T47D (cell line): ENCODE measurements around the gene MTG2.

ENCODE experiments used
- DNase-seq, 2 experiments: peaks; one replicate each; pipeline versions ENCODE4 v3.0.0 to v3.0.0-alpha.2; 2011 to 2012; ENCODE audit warnings: low read depth in 1 of 2, low spot score in 1 of 2
- JUND ChIP-seq: IDR thresholded peaks from 2 replicates; pipeline ENCODE4 v1.6.1; 2012; ENCODE audit warnings: low read depth
- in situ Hi-C: cut with HindIII; loops from 2 replicates; pipeline ENCODE4 v1.10.0; 2016; ENCODE audit warnings: low sequenced_read_pairs, low pct_unique_long_range_greater_than_20kb

Gene MTG2

DNA sequence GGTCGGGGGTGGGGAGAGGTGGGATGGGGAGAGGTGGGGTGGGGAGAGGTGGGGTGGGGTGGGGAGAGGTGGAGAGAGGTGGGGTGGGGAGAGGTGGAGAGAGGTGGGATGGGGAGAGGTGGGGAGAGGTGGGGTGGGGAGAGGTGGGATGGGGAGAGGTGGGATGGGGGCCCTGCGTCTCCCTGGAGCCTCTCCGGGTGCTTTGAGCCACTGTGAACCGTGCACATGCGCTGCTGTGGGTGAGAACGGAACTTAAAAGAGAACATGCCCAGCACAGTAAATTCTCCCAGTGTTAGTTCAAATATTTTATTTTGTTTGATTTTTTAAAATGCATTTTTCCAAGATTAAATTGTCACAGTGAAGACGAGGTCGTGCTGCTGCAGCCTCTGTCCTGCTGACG lies 22.6 kb upstream of the MTG2 start:
- DNase-seq = no peak
- in situ Hi-C loops = no loop called here

DNA sequence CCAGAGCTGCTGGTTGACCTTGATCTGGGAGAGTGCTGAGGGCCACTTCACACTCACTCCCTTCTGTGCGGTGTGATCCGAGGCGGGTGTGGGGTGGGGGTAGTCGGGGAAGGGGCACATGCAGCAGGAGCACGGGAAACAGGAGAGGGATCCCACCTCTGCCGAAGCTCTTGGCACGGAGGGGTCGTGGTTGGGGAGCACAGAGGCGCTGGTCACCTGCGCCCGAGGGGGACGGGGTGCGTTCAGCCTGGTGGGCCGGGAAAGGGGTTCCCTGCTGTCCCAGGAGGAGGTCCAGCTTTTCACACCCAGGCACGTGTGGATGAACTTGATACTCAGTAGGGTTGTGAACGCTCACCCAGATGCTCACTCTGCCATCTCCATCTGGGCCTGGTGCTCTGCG lies 22.0 kb upstream of the MTG2 start:
- in situ Hi-C loops = no loop called here
- no peak for TF ChIP-seq JUND
- no peak for DNase-seq

More for the DNA sequence above, 22.6 kb upstream of the MTG2 start:
- TF ChIP-seq JUND = no peak

DNA sequence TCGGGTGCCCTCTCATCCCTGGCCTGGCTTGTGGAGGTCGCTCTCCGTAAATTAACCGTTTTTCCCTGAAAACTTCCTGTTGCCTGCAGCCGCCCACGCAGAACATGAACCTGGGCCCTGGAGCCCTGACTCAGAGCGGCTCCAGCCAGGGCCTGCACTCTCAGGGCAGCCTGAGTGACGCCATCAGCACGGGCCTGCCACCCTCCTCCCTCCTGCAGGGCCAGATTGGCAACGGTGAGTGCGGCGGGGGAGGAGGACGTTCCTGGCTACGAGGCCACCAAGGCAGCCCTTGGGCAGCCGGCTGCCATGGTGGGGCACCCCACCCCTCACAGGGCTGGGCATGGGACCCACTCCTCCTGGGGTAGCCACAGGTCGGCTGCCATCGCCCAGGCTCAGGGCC lies 21.5 kb upstream of the MTG2 start:
- in situ Hi-C loops = no loop called here
- TF ChIP-seq JUND = no peak
- DNase-seq = no peak

DNA sequence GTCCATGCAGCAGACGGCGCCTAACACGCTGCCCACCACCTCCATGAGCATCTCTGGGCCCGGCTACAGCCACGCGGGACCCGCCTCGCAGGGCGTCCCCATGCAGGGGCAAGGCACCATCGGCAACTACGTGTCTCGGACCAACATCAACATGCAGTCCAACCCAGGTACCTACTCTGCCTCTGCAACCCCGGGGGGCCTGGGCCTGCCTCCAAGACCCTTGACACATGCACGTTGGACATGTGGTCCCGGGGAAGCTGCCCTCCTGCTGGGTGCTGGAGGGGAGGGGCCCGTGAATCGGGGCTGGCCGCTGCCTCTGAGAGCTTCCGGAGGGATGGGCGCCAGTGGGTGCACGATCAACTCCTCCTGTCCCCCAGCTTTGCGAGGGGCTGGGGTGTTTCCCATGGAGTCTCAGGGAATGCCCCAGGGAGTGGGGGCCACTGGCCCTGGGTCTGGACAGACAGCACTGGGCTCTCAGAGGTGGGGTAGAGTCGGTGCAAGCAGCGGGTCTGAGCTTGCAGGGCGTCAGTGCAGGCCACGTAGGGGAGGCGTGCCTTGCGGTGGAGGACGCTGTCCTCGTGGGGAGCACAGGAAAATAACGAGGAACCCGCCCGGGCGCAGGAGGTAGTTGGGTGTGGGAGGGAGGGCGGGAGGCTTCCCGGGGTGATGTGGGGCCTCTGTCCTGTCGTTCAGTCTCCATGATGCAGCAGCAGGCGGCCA lies 19.9 kb upstream of the MTG2 start:
- TF ChIP-seq JUND = no peak
- in situ Hi-C loops = no loop called here
- DNase-seq = no peak

DNA sequence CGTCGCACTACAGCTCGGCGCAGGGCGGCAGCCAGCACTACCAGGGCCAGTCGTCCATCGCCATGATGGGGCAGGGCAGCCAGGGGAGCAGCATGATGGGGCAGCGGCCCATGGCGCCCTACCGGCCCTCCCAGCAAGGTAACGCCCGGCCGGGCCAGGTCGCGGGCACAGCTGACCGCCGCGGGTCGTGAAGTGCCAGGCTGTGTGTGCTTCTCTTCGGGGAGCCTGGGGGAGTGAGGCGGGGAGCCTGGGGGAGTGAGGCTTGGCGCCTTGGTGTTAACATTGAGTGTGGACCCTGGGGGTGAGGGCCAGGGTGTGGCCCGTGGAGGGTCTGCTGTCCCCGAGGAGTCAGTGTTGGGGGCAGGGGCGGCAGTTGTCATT lies 19.4 kb upstream of the MTG2 start:
- DNase-seq = no peak
- no peak for TF ChIP-seq JUND
- in situ Hi-C loops = no loop called here

DNA sequence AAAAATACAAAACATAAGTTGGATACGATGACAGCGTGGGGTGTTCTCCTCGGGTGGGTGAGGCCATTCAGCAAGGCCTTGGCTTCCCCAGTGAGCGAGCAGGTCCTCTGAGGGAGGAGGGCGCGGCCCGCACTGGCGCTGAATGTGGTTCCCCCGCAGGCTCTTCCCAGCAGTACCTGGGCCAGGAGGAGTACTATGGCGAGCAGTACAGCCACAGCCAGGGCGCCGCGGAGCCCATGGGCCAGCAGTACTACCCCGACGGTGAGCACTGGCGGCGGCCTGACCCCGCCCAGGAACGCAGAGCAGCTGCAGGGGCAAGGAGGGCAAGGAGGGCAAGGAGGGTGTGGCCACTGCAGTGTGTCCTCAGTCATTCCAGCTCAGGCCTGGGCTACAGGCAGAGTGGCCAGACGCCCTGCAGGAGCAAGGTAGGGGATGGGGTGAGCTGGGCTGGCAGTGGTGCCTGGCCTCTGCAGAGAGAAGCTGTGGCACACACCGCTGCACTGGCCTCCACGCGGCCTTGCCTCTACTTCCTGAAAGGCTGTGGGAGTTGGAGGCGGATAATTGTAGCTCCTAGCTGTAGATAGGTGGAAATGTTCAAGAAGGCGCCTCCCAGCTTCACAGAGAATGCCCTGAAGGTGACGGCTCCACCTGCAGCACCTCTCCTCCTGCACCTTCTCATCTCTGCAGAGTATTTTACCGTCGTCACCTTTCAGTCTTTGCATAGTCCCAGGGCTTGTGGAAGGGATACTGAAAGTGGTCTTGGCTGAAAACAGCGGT lies 18.7 kb upstream of the MTG2 start:
- no peak for TF ChIP-seq JUND
- in situ Hi-C loops = no loop called here
- DNase-seq = no peak

DNA sequence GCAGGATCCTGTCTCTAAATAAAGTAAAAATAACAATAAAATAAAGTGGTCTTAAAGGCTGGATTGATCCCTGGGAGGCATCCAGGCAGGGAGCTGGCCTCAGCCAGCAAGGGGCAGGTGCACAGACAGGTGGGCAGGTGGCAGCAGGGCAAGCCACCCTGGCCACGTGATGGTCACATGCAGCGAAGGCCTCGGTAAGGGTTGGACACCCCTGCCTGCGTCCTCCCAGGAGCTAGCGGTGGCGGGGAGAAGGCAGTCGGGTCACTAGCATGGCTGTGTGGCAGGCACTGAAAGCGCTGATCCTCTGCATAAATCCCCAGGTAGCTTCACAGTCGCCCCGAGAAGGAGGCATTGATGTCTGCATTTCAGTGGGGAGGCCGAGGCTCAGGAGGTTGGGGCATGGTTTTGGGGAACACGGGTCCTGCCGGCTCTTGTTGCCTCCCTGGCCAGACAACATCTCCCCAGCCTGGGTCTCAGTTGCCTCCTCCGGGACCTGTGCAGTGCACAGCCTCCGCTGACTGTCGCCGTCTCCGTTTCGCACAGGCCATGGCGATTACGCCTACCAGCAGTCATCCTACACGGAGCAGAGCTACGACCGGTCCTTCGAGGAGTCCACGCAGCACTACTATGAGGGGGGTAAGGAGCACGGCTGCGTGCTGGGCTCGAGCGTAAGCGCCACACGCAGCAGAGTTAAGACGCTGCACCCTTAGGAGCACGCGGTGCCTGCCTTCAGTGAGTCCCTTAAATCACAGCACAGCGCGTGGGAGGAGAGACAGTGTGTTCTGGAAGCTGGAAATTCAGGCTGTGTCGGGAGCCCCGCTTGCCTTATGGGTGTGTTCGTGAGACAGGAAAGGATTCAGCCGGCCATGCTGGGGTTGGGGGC lies 17.7 kb upstream of the MTG2 start:
- no peak for DNase-seq
- in situ Hi-C loops = no loop called here
- no peak for TF ChIP-seq JUND

DNA sequence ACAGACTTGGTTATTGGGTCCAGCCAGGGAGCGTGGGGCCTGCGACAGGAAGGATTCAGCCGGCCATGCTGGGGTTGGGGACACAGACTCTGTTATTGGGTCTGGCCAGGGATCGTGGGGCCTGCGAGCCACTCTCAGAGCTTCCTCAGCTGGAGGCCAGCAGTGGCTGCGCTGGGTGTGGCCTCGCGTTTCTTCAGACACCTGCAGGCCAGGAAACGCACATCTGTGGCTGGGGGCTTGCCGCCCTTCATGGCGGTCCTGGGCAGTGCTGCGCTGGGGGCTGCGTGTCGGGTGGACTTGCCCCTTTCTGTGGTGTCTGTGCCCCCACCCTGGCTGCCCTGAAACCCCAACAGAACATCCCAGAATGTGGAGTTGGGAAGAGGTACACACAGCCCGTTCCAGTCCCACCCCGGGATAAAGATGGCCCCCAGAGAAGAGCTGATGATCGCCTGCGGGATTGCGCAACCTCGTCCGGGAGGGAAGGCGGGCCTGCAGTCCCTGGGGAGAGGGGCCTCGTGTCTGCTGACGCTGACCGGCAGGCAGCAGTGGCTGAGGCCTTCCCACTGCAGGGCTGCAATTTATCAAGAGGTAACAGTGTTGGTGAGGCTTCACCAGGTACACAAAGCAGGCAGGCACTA lies 16.9 kb upstream of the MTG2 start:
- no peak for DNase-seq
- in situ Hi-C loops = no loop called here
- no peak for TF ChIP-seq JUND

DNA sequence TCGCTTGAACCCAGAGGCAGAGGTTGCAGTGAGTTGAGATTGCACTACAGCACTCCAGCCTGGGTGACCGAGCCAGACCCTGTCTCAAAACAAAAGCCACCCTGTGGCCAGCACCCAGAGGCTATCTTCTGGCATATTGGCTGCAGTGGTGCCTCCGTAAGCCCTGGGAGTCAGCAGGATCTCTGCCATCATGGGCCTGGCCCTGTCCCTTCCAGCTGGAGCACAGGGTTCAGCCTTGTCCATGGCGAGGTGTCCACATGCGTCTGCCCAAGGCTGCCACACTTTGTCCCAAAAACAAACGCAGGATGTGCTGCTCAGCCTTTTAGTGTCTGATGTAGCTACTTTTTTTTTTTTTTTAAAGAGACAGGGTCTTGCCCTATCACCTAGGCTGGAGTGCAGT lies 15.4 kb upstream of the MTG2 start:
- no peak for DNase-seq
- no peak for TF ChIP-seq JUND
- in situ Hi-C loops = no loop called here

DNA sequence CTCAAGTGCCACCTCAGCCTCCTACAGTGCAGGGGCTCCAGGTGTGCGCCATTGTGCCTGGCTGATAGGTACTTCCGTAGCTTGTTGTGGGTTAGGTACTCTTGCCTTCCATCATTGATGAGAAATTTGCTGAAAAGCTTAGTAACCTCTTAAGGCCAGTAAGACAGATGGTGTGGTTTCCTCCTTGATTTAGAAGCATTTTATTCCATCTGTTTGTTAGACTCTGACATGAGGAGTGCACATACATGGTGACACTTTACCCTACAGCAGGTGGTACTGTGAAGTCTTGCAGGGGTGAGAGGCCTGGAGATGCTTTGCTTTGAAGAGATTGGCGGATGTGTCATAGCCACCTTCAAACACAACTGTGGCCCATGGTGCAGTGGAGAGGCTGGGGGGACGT lies 14.8 kb upstream of the MTG2 start:
- in situ Hi-C loops = no loop called here
- no peak for DNase-seq
- no peak for TF ChIP-seq JUND

DNA sequence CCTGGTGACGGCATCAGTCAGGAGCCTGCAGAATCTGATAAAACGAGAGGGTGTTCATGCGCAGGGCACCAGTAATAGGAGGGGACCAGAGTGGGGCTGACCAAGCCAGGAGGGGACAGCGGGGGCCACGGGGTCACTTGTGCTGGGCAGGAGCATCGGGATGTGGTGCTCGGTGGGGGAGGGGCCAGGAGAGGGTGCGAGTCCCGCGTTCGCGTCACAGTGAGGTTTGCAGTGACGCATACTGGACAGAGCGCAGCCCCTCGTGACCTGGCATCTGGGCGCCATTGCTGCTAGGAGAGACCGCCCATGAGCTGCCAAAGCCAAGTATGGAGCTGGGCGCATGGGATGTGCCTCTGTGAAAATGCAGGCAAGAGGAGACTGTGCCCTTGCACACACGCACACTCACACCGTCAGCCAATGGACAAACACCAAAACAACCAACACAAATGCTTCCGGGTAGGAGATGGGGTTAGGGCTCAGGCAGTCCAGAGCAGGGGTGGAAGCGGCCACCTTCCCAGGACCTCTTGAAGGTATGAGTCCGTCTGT lies 13.9 kb upstream of the MTG2 start:
- no peak for DNase-seq
- no peak for TF ChIP-seq JUND
- in situ Hi-C loops = no loop called here

DNA sequence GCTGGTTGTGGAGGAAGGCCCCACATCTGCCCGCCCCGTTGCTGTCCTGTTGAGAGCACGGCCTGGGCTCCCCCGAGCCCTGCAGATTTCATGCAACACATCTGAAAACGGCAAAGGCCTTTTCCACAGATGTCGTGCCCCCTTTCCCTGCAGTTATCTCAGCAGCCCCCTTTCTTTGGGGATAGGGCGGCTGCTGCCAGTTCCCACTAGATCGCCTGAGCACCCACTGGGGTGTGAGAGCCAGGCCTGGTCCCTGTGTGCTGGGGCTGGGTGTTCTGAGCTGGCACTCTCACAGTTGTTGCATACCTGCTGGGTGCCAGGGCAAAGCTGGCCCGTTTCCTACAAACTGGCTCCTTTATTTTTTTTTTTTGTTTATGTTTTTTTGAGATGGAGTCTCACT lies 12.3 kb upstream of the MTG2 start:
- in situ Hi-C loops = no loop called here
- TF ChIP-seq JUND = no peak
- DNase-seq = no peak

DNA sequence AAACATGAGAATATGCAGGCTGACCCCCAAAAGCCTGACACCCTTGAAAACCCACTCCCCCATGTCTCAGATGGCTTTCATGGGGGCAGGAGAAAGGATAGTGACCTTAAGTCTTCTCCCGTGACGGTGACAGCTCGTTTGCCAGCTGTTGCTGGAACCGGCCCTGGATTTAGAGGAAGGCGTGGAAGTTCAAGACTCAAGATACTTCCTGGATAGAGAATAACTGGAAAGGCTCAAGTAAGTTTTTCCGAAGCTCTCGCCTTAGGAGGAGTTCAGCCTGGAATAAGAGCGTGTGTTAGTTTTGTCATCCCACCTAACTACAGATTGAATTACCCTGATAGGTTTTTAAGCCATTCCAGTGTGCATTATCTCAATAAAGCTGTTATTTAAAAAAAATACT lies 11.6 kb upstream of the MTG2 start:
- in situ Hi-C loops = no loop called here
- TF ChIP-seq JUND = no peak
- DNase-seq = no peak
